ENCODE measurements around the gene HHATL.

Gene HHATL, protein sequence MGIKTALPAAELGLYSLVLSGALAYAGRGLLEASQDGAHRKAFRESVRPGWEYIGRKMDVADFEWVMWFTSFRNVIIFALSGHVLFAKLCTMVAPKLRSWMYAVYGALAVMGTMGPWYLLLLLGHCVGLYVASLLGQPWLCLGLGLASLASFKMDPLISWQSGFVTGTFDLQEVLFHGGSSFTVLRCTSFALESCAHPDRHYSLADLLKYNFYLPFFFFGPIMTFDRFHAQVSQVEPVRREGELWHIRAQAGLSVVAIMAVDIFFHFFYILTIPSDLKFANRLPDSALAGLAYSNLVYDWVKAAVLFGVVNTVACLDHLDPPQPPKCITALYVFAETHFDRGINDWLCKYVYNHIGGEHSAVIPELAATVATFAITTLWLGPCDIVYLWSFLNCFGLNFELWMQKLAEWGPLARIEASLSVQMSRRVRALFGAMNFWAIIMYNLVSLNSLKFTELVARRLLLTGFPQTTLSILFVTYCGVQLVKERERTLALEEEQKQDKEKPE

DNA sequence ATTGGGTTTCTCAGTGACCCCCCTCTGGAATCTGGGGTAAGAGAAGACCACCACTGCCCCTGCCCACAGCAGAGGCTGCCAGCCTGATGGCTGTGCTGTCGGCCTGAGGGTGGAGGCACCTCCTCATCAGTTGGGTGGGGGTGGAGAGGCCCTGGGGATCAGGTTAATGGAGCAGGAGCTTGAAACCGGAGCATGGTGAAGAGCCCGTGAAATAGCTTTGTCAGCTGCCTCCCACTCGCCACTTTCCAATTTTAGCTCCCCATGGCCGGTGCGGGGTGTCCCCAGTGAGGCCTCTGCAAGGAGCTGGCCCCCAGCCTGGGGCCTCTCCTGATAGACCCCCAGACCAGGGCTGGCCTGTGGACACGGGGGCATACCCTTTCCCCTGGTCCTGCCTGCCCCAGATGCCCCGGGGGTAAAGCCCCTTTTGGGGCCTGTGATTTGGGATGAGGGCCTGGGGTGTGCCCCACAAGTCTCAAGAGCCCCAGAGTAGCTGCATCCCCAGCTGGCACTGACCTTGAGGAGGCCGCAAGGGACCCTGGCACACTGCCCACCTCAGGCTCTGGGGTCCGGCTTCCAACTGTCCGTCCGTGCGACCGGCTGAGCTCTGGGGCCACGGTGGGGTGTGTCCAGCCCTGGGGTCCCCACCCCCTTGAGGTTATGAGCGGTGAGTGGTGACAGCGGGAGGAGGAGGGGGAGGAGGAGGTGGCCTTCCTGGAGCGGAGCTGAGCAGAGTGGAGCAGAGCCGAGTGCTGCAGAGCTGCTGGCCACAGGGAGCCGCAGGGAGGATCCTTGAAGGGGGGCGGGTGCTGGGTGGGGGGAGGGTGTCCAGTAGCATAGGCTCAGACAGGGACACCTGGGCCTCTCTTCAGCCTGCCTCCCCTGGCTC lies at the start of gene HHATL:
TSS of gene HHATL (minus strand) at position 733 of the 886 bp plus-strand sequence. CDS start 1,972 bp downstream, outside the sequence.
- no peak for DNase-seq

DNA sequence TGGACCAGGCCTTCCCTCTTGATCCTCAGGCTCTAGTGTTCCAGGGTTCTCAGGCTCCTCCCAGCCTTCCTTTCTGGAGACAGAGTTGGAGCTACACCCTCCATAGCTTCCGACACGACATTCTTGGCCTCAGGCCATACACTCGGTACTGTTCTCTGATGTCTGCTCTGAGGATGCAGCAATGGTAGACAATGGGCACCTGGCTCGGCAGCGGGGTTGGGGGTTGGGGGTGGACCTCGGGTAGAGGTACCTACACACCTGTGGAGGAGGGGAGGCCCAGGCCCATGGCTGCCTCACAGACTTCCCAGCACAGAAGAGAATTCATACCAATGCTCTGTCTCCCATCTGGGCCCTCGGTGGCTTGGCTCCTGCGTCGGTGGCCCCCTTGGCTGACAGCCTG lies 49.0 kb upstream of the HHATL start:
- DNase-seq, result no peak

DNA sequence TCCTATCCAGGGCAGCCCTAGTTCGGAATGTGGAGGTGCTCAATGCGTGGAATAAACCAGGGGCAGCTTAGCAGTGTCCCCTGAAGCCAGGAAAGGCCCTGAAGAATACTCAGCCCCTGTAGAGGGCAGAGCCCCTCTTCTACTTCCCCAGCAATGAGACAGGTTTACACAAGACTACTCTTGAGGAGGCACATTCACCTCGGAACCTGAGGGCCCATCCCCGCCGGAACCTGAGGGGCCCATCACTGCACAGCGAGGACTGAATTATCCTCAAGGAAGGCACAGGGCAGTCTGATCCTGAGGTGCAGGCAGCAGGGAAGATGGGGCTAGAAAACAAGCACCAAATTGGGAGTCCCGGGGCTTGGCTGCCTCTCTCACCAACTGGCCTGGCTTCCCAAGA lies 48.2 kb upstream of the HHATL start:
- DNase-seq, result no peak

DNA sequence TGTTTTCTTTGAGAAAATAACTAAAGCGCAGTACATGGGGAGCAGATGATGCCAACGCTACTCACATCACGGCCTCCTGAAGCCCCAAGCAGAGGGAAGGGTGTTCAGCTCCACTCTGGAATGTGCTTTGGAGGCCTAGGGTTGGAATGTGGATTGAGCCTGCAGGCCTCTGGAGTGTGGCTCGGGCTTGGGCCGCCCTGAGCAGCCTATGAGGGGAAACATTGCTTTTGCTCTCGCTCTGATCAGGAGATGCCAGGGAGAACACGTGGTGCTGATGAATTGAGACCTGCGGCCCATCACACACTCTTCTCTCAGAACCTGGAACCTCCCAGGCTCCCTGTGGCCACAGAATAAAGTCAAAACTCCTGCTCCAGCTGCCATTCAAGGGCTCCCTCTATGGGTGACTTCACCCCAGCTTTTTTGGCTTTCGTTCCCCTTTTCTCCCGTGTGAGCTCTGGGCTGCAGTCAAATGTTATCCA lies 47.2 kb upstream of the HHATL start:
- DNase-seq, result no peak

DNA sequence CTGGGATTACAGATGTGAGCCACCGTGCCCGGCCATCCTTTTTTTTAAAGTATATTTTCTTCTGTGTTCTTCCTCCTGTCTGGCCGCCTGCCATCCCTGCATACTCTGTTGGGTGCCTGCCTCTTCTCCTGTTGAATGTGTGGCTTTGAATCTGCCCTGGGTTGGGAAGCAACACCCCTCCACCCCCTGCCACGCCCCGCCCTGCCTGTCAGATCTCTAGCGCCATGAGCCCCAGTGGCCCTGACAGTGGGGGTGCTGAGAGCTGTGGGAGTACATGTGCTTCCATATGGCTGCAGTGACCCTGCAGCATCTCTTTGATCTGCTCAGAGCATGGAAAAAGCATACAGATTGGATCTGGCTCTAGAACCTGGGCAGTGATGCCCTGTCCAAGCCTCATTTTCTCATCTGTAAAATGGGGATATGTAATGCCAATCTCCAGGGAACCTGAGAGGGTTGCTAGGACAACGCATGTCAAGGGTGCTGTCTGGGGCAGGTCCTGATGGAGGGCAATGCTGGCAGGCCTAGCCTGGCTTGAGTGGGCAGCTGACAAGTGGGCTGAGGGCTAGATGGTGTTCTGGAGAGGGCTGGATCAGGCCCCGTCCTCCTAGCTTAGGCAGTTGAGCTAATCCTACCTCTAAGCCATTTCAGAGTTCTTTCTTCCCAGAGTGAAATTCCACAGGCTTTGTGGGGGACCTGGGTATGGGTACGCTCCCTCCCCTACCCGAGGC lies 46.6 kb upstream of the HHATL start:
- DNase-seq, result no peak

DNA sequence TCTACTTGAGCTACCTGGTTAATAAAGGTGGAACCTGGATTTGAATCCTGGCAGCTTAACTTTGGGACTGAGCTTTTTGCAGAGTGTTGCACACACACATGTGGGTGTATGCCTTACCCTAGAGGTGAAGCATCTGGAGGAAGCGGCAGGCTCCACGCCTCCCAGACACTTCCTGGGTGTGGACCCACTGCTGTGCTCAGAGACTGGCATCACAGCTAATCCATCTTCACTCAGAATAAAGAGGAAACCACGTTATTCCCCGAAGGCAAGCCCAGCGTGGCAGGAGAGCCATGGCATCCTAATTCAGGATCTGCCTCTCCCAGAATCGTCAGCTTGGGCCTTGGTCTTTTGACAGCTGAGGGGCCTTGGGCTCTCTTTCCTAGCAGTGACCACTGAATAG lies 45.0 kb upstream of the HHATL start:
- DNase-seq, result no peak

DNA sequence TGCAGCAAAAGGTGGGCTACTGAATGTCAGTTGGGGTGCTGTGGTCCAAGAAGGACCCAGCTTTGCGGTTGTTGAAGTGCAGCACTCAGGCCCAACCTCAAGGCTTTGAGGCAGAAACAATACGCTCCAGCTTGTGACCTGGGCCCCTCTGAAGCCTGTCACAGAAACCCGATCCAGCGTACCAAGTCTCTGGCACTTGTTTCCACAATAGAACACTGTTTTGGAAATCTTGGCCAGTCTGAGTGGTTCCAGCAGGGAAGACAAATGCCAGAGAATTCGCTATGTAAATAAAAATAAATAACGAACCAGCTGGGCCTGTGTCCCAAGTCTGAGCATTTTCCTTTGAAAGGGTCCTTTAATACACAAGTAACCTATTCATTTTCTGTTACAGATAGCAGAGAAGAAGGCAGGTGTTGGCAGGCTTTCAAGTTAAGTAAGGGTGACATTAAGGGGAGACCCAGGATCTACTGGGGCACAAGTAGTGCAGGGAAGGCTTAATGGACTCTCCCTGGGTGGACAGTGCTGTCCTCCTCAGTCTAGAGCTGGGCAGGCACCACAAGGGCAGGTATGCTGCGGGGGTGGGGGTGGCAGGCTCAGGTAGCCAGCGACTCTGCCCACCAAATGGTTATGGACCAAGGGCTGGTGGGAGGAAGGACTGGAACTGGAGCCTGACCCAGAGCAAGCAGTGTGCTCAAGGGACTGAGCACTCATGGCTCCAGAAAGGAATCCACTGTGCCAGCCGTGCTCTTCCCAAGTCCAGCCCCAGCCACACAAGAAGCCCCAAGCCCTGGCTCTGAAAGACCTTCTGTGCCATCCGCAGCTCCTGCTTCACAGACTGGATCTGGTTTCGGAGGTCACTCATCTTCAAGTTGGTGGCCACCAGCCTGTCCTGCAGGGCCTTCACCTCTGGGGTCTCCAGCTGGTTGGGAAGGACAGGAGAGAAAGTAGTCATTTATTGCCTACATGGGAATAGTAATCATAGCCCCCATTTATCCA lies 44.2 kb upstream of the HHATL start:
- no peak for DNase-seq

DNA sequence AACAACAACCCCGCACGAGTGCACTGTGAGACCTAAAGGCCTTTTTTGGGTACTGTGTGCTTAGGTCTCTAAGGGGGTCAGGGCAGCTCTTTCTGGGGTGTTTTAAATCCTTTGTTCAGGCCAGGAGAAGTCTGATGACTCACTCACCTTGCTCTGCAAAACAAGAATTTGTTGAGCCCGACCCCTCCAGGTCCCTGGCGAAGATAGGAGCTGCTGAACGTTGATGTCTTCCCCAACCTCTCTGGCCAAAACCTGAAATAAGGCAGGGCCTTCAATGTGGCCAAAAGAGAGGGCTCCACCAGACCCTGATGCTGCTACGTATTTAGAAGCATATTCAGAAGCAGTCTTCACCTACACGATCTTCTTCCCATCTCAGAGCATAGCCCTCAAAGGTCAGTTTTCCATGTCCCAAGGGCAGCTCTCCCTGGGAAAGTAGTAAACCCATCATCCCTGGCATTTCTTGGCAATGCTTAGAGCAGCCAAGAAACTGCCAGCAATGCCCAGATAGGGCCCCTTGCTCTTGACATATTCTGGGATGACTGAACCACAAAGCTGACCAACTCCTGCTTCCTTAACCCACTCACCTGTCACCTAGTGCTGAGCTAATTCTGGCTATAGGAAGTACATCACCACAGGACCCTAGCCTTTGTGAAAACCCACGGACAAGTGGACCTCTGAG lies 43.3 kb upstream of the HHATL start:
- no peak for DNase-seq

DNA sequence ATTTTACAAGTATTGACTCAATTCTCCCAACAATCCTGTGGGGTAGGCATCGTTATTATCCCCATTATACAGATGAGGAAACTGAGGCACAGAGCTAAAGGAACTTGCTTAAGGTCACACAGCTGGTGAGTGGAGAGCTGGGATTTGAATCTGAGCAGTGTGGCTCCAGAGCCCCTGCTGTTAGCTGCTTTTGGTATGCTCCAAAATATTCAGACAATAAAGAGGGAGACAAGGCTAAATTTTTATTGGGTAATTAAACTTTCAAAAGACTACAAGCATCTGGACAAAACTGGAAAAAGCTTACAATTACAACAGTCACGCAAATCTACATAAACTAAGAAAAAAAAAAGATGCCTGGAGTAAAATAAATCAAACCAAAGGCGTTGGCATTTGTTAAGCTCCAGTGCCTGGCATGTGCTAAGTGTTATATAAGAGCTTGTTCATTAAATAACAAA lies 42.7 kb upstream of the HHATL start:
- DNase-seq, result no peak

DNA sequence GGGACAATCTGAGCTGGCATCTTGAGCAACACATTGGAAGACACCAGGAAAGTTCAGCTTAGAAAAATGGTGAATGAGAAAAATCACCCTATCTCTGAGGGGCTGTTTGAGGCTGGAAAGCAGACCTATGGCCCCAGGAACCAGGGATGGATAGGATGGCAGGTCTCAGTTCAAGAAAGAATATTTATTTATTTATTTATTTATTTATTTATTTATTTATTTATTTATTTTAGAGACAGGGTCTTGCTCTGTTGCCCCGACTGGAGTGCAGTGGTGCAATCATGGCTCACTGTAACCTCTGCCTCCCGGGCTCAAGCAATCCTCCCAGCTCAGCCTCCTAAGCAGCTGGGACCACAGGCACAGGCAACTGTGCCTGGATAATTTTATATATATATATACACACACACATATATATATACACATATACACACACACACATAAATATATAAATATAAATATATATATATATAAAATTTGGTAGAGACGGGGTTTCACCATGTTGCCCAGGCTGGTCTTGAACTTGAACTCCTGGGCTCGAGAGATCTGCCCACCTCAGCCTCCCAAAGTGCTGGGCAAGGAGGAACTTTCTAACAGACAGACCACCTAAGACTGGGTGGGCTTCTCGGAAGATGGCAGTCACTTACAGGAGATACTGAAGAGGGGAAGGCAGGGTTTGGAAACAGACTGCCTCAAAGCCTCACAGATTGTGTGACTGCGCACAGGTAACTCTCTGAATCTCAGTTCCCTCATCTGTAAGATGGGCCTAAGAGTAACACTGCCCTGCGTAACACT lies 40.8 kb upstream of the HHATL start:
- no peak for DNase-seq

DNA sequence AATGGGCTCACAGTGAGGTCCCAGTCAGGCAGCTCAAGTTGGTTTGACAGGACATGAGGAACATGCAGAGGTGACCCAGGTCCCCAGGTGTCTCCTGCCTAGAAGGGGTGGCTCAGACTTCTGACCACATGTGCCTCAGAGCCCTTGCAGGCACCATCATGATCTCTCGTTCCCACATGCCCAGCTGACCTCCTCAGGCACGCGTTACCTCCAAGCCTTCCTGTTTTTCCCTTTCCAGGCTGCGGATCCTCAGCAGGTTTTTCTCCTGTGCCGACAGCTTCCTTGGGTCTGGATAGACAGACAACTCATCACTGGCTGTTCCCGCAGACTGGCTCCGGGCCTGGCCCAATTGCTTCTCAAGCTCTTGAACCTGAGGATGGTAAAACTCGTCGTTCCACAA lies 40.1 kb upstream of the HHATL start:
- no peak for DNase-seq

DNA sequence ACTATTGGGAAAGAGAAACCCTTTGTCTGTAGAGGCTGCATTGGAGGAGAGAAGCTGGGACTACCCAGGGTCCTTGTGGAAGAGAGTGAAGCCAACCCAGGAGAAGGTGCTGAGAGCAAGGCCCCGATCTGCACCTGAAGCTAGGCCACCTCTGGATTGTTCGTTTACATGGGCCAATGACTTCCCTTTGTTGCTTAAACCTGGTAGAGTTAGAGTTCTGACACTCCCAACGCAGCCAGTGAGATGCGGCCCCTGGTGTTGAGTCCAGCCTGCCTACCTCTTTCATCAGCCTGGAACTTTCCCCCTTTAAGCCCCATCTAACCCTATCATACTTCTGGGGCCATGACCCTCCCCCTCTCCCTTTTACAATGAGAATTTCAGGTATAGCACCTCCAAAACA lies 39.7 kb upstream of the HHATL start:
- DNase-seq, result no peak

DNA sequence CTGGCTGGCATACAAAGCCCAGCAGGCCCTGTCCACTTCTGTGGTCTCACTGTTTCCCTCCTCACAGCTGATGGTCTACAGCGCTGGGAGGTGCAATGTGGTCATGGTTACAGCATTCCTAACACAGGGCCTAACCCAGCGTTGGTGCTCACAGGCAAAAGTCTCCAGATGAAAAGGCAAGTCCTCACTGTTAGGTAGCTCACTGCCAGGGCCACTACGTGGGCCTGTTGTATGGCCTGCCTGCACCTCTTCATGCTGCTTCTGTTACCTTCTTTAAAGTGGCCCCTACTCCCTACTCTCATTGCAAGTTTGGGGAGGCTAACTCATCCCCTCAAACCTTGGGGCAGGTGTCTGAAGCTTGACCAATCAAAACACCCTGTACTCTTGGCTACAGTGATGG lies 39.2 kb upstream of the HHATL start:
- DNase-seq, result no peak

DNA sequence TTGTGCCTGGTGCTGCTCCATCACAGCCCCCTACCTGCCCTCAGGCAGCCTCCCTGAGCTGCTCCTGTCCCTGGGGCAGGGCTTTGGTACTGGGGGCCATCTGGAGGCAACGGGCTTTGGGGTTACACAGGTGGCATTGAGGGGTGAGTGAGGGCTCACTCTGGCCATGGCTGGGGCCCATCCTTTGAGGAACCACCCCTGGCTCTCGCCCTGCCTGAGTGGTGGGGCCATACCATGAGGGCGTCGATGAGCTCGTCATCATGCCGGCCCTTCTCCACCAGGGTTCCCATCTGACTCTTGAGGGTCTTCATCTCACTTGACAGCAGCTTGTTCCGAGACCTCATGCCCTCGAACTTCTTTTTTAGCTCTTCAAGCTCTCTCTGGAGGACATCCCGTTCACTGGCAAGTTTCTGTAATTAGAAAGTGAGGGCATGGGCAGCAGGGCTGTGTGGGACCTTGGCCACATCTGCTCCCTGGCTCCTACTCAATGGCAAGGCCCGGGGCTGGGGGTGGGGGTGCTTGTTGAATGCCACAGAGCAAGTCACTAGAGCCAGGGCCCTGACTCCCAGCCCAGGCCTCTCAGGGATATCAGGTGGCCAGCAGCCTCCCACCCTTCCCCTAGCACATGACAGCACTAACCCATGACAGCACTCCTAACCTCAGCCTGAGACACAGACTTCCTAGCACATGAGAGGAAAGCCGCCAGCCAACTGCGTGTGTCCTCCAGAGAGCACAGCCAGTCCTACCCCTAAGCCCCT lies 37.0 kb upstream of the HHATL start:
- no peak for DNase-seq

DNA sequence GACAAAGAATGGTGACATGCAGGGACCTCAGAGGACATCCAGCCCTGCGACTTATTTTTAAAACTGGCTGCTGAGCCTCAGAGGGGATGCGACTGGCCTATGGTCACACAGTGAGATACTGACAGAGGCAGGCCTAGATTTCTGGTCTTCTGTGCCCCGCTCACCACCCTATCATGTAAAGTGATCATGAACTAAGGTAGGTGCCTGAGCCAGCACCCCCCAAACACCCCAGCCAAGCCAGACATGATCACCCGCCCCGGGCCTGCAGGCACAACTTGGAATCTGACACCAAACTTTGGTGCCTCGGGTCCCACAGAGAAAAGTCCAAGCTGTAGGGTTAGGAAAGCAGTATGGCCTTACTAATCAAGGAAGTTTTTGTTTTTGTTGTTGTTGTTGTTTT lies 33.9 kb upstream of the HHATL start:
- DNase-seq, result no peak

DNA sequence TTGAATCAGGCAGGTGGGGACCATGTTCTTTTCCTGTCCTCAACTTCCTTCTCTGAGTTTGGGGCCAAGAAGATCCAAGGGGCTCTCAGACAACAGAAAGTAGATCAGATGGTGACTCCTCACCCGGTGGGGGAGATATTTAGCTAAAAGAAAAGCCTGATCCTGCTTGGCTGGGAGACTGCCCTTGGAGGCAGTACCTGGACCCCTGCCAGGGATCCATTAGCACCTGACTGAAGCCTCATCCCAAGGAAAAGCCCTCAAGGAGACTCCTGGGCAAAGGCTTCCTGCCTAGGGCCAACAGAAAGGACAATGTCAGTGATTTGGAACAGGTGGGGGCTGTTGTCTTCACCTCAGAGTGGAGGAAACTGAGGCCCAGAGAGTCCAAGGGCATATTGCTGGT lies 33.5 kb upstream of the HHATL start:
- no peak for DNase-seq

DNA sequence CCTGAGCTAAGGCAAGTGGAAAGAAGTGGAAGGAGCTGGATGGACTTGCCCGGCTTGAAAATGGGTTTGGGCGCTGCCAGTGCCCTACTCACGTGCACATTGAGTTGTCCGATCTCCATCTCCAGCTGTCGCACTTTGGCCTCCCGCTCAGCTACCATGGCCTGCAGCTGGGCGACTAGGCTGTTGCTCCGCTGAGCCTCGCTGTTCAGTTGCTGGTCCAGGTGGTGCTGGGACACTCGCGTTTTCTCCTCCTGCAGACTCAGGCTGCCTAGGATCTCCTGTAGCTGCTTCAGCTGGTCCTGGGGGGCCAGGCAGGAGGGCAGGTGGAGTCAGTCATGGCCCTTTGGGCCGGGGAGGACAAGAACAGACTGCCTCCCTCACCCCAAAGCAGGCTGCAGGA lies 33.0 kb upstream of the HHATL start:
- DNase-seq, result no peak

DNA sequence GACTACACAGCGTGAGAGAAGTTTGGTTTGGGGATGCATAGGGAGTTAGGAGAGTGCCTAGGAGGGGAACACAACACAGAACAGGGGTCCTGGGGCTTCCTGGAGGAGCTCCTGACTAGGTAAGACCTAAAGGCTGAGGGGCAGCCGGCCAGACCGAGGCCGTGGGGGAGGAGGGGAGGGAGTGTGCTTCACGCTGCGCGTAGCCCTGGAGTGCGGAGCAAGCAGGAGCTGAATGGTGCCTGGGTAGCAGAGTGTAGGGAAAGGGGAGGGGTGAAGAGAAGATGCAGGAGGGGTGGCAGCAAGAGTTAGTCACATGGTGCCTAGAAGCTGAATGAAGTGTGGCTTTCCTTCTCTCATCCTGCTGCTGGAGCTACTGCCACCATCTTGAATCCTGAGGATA lies 32.4 kb upstream of the HHATL start:
- no peak for DNase-seq

DNA sequence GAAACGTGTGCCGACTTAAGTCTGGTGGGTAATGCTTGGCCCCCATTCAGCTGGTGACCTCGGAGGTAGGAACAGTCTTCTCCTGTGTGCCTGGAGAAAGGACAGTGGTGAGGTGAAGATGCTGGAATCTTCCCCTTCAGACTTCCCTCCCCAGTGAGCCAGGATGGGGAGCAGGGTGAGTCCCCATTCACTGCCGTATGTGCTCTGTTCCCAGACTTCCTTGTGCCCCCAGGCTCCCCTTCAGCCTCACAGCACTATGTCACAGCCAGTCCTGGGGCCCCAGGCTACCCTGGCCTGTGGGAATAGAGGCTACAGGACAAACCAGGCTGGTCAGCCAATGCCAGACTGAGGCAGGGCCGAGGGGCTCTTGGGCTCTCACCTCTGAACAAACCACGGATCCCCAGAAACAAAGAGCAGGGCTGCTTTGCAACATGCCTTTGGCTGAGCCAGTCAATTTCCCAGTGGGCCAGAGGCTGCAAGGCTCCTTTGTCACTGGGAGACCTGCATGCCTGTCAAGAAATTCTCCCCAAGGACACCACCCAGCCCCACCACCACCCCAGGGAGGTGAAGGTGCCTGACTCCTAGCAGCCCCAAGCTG lies 31.8 kb upstream of the HHATL start:
- no peak for DNase-seq

Measured in activated CD4-positive, alpha-beta T cell treated with anti-CD3 and anti-CD28 coated beads, Interleukin-2, amount 50 U/mL, for 16 hours (primary cell).